ENCODE results near the gene C15orf39. TPM values are rescaled to one million over a fixed set of nuclear protein-coding genes. Genes with fewer than 3 reads are reported as not detected.
"Not testable (repeated sequence)": the region's sequence is repeated elsewhere in the genome, so short reads cannot be mapped to it uniquely, and the experiment has no call there.

Gene C15orf39
- polyA plus RNA-seq, 3 donors: 8.9 to 80.7 (median 18.2) TPM

DNA sequence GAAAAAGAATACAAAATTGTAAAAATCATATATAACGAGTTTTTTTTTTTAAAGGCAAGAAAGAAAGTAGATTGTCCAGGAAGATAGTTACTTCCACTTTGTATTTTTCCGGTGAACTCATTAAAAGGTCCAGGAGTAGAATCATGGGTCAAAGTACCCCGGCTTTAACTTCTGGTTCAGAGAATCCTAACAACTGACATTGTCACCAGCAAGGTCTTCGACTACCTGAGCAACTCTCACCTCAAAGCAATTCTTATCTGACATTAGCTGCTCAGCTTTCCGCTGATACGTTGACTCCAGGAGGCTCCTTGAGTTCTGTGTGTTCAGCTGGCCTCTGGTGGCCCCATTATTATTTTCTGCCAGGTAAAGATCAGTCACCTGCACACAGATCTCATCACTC lies 47.3 kb downstream of the C15orf39 start:
- H3K27me3 ChIP-seq (ENCODE audit: control insufficient read depth in 2 of 2, insufficient read depth in 2 of 2, low read length in 2 of 2); H2AFZ ChIP-seq (ENCODE audit: insufficient read depth, low read depth, low read length, poor library complexity, severe bottlenecking); H3K79me2 ChIP-seq (ENCODE audit: insufficient read depth, low read length); H4K20me1 ChIP-seq (ENCODE audit: insufficient read depth, low read length); H3K4me3 Mint-ChIP-seq; H3K36me3 ChIP-seq (replicated peaks in 1 of 2; ENCODE audit: control insufficient read depth in 1 of 2, insufficient read depth in 2 of 2, low read length in 2 of 2); H3K4me1 Mint-ChIP-seq; H3K9me3 ChIP-seq (replicated peaks in 1 of 2; ENCODE audit: control insufficient read depth in 1 of 2, insufficient read depth in 1 of 2, low read length in 2 of 2); H3K27ac ChIP-seq (ENCODE audit: low read depth in 1 of 2, low read length in 2 of 2); H3K36me3 Mint-ChIP-seq; H3K9me3 Mint-ChIP-seq; H3K9ac ChIP-seq (ENCODE audit: insufficient read depth, low read length, poor library complexity, severe bottlenecking); H3K27ac Mint-ChIP-seq; H3K4me2 ChIP-seq (replicated peaks; ENCODE audit: extremely low read depth, low read length, poor library complexity, severe bottlenecking); DNase-seq; intact Hi-C loops (cut with micrococcal nuclease); H3K4me3 ChIP-seq (replicated peaks in 1 of 3; ENCODE audit: low read depth in 2 of 3, low read length in 3 of 3); H3K4me1 ChIP-seq (ENCODE audit: control insufficient read depth in 1 of 2, insufficient read depth in 2 of 2, low read length in 2 of 2): not testable (repeated sequence)
- peaks cover 6 to 13% (median 9%) of the 10 kb centered on the region in 3 donors for H3K27me3 Mint-ChIP-seq (ENCODE audit: low read depth in 3 of 3)
- 97% methylated on average over 4 of the region's 6 CpGs for WGBS (ENCODE audit: insufficient coverage)

DNA sequence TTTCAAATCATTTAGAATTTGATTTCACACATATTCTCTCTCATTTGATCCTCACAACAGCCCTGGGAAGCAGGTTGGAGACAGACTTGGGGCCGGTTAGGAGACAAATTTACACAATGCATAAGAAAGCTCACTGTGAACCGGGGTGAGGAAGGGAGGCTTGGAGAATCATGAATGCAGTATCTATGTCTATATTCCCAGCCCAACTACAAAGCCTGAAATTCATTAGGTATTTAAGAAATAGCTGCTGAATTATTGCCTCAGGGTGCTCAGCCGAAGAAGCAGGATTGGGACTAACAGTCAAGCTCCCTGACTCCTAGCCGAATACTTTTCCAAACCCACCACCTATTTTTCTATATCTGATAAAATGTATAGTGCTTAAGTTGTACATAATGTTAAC lies 48.0 kb downstream of the C15orf39 start:
- no peak for DNase-seq
- no peaks in the 10 kb centered on the region for H3K4me1 Mint-ChIP-seq
- no peak overlapping the region for H3K4me3 Mint-ChIP-seq
- H4K20me1 ChIP-seq (ENCODE audit: insufficient read depth, low read length): no peaks in the 10 kb centered on the region
- no peak overlapping the region for H3K9ac ChIP-seq (ENCODE audit: insufficient read depth, low read length, poor library complexity, severe bottlenecking)
- no peaks in the 10 kb centered on the region for H3K27me3 ChIP-seq (ENCODE audit: control insufficient read depth in 2 of 2, insufficient read depth in 2 of 2, low read length in 2 of 2)
- no peaks in the 10 kb centered on the region for H3K79me2 ChIP-seq (ENCODE audit: insufficient read depth, low read length)
- H3K36me3 Mint-ChIP-seq: no peaks in the 10 kb centered on the region
- WGBS (ENCODE audit: insufficient coverage): no CpG with 5 or more reads among the region's 4 CpGs
- TF ChIP-seq, protein P1, sequence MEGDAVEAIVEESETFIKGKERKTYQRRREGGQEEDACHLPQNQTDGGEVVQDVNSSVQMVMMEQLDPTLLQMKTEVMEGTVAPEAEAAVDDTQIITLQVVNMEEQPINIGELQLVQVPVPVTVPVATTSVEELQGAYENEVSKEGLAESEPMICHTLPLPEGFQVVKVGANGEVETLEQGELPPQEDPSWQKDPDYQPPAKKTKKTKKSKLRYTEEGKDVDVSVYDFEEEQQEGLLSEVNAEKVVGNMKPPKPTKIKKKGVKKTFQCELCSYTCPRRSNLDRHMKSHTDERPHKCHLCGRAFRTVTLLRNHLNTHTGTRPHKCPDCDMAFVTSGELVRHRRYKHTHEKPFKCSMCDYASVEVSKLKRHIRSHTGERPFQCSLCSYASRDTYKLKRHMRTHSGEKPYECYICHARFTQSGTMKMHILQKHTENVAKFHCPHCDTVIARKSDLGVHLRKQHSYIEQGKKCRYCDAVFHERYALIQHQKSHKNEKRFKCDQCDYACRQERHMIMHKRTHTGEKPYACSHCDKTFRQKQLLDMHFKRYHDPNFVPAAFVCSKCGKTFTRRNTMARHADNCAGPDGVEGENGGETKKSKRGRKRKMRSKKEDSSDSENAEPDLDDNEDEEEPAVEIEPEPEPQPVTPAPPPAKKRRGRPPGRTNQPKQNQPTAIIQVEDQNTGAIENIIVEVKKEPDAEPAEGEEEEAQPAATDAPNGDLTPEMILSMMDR (IDR thresholded peaks at IDR 0.05): no peak
- no peak overlapping the region for H3K4me2 ChIP-seq (replicated peaks; ENCODE audit: extremely low read depth, low read length, poor library complexity, severe bottlenecking)
- no peak overlapping the region for H3K27ac ChIP-seq (ENCODE audit: low read depth in 1 of 2, low read length in 2 of 2)
- no peaks in the 10 kb centered on the region for H3K9me3 ChIP-seq (replicated peaks in 1 of 2; ENCODE audit: control insufficient read depth in 1 of 2, insufficient read depth in 1 of 2, low read length in 2 of 2)
- H3K27me3 Mint-ChIP-seq (ENCODE audit: low read depth in 3 of 3): peaks cover 6 to 12% (median 9%) of the 10 kb centered on the region in 3 donors
- H3K36me3 ChIP-seq (replicated peaks in 1 of 2; ENCODE audit: control insufficient read depth in 1 of 2, insufficient read depth in 2 of 2, low read length in 2 of 2): no peaks in the 10 kb centered on the region
- no peaks in the 10 kb centered on the region for H3K9me3 Mint-ChIP-seq
- H3K4me3 ChIP-seq (replicated peaks in 1 of 3; ENCODE audit: low read depth in 2 of 3, low read length in 3 of 3): no peak overlapping the region
- H3K4me1 ChIP-seq (ENCODE audit: control insufficient read depth in 1 of 2, insufficient read depth in 2 of 2, low read length in 2 of 2): no peaks in the 10 kb centered on the region
- H2AFZ ChIP-seq (ENCODE audit: insufficient read depth, low read depth, low read length, poor library complexity, severe bottlenecking): no peak overlapping the region
- H3K27ac Mint-ChIP-seq: no peak overlapping the region
- intact Hi-C loops (cut with micrococcal nuclease): no loop called here

DNA sequence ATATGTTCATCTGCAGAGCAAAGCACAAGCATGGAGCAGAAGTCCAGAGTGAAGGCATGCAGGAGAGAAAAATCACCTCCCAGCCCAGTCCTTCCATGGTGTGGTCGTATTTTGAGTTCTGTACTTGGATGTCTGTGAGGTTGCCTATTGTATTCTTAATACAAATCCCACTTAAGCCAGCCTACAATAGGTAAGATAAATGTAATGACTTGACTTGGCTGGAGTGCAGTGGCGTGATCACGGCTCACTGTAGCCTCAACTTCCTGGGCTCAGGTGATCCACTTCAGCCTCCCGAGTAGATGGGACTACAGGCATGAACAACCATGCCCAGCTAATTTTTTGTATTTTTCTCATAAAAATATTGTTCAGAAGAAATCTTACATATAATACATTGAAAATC lies 49.7 kb downstream of the C15orf39 start:
- H3K27me3 Mint-ChIP-seq (ENCODE audit: low read depth in 3 of 3); H3K27ac ChIP-seq (ENCODE audit: low read depth in 1 of 2, low read length in 2 of 2); H4K20me1 ChIP-seq (ENCODE audit: insufficient read depth, low read length); H3K4me1 Mint-ChIP-seq; DNase-seq; H3K9me3 Mint-ChIP-seq; H3K36me3 Mint-ChIP-seq; H3K9me3 ChIP-seq (replicated peaks in 1 of 2; ENCODE audit: control insufficient read depth in 1 of 2, insufficient read depth in 1 of 2, low read length in 2 of 2); H3K36me3 ChIP-seq (replicated peaks in 1 of 2; ENCODE audit: control insufficient read depth in 1 of 2, insufficient read depth in 2 of 2, low read length in 2 of 2); H3K4me3 Mint-ChIP-seq; H3K4me2 ChIP-seq (replicated peaks; ENCODE audit: extremely low read depth, low read length, poor library complexity, severe bottlenecking); H3K4me3 ChIP-seq (replicated peaks in 1 of 3; ENCODE audit: low read depth in 2 of 3, low read length in 3 of 3); H3K4me1 ChIP-seq (ENCODE audit: control insufficient read depth in 1 of 2, insufficient read depth in 2 of 2, low read length in 2 of 2); intact Hi-C loops (cut with micrococcal nuclease); H3K27ac Mint-ChIP-seq; H3K79me2 ChIP-seq (ENCODE audit: insufficient read depth, low read length); H3K27me3 ChIP-seq (ENCODE audit: control insufficient read depth in 2 of 2, insufficient read depth in 2 of 2, low read length in 2 of 2); H2AFZ ChIP-seq (ENCODE audit: insufficient read depth, low read depth, low read length, poor library complexity, severe bottlenecking); H3K9ac ChIP-seq (ENCODE audit: insufficient read depth, low read length, poor library complexity, severe bottlenecking): not testable (repeated sequence)
- WGBS (ENCODE audit: insufficient coverage): no CpG with 5 or more reads among the region's 4 CpGs

DNA sequence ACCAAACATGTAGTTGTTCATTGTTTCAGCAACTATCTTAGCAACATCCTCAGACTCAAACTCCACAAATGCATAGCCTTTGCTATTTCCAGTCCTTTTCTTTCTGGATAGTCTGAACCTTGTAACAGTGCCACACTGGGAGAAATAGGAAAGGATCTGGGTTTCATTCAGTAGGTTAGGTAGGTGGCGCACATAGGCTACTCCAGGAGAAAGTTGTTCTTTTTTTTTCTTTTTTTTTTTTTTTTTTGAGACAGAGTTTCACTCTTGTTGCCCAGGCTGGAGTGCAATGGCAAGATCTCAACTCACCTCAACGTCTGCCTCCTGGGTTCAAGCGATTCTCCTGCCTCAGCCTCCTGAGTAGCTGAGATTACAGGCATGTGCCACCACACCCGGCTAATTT lies 50.6 kb downstream of the C15orf39 start:
- DNase-seq; H3K27me3 Mint-ChIP-seq (ENCODE audit: low read depth in 3 of 3); H3K27ac Mint-ChIP-seq; H3K9me3 Mint-ChIP-seq; H3K4me1 Mint-ChIP-seq; H3K27ac ChIP-seq (ENCODE audit: low read depth in 1 of 2, low read length in 2 of 2); H3K4me2 ChIP-seq (replicated peaks; ENCODE audit: extremely low read depth, low read length, poor library complexity, severe bottlenecking); H3K4me3 ChIP-seq (replicated peaks in 1 of 3; ENCODE audit: low read depth in 2 of 3, low read length in 3 of 3); H3K79me2 ChIP-seq (ENCODE audit: insufficient read depth, low read length); H3K36me3 ChIP-seq (replicated peaks in 1 of 2; ENCODE audit: control insufficient read depth in 1 of 2, insufficient read depth in 2 of 2, low read length in 2 of 2); H3K4me3 Mint-ChIP-seq; intact Hi-C loops (cut with micrococcal nuclease); H2AFZ ChIP-seq (ENCODE audit: insufficient read depth, low read depth, low read length, poor library complexity, severe bottlenecking); H3K9me3 ChIP-seq (replicated peaks in 1 of 2; ENCODE audit: control insufficient read depth in 1 of 2, insufficient read depth in 1 of 2, low read length in 2 of 2); H3K27me3 ChIP-seq (ENCODE audit: control insufficient read depth in 2 of 2, insufficient read depth in 2 of 2, low read length in 2 of 2); H4K20me1 ChIP-seq (ENCODE audit: insufficient read depth, low read length); H3K9ac ChIP-seq (ENCODE audit: insufficient read depth, low read length, poor library complexity, severe bottlenecking); H3K4me1 ChIP-seq (ENCODE audit: control insufficient read depth in 1 of 2, insufficient read depth in 2 of 2, low read length in 2 of 2); H3K36me3 Mint-ChIP-seq: not testable (repeated sequence)
- WGBS (ENCODE audit: insufficient coverage): 93% methylated on average over 2 of the region's 4 CpGs
